AG08396 (cell line): ENCODE measurements around the gene TEX13C.
"Not testable (repeated sequence)": the region's sequence is repeated elsewhere in the genome, so short reads cannot be mapped to it uniquely, and the experiment has no call there.

ENCODE experiments used
- DNase-seq: peaks from one replicate; pipeline ENCODE4 v3.0.0; 2012; ENCODE audit warnings: low spot score, mixed read lengths

TEX13C gene

GRCh38 chrX:125319646-125320521, at the start of gene TEX13C:
TSS of gene TEX13C (plus strand) at chrX:125319871. CDS start at chrX:125320120, 249 bp downstream.
- no peak for DNase-seq

- no peak for DNase-seq
Measured at GRCh38 chrX:125287282-125287681, 32.4 kb upstream of the TEX13C start.

GRCh38 chrX:125288343-125288742, 31.3 kb upstream of the TEX13C start:
- no peak for DNase-seq

- DNase-seq, result no peak
Measured at GRCh38 chrX:125289209-125289608, 30.5 kb upstream of the TEX13C start.

GRCh38 chrX:125289920-125290319, 29.8 kb upstream of the TEX13C start:
- no peak for DNase-seq

- no peak for DNase-seq
Measured at GRCh38 chrX:125291124-125291523, 28.5 kb upstream of the TEX13C start.

- no peak for DNase-seq
Measured at GRCh38 chrX:125293850-125294780, 25.6 kb upstream of the TEX13C start.

GRCh38 chrX:125295337-125295736, 24.3 kb upstream of the TEX13C start:
- DNase-seq, result no peak

- no peak for DNase-seq
Measured at GRCh38 chrX:125298871-125299270, 20.8 kb upstream of the TEX13C start.

- DNase-seq, result no peak
Measured at GRCh38 chrX:125306335-125306866, 13.3 kb upstream of the TEX13C start.

- DNase-seq, result no peak
Measured at GRCh38 chrX:125308653-125309052, 11.0 kb upstream of the TEX13C start.

GRCh38 chrX:125319166-125319565, 505 bp upstream of the TEX13C start:
- DNase-seq, result not testable (repeated sequence)

- no peak for DNase-seq
Measured at GRCh38 chrX:125322431-125322830, 2.8 kb downstream of the TEX13C start.

- DNase-seq, result no peak
Measured at GRCh38 chrX:125326599-125326998, 6.9 kb downstream of the TEX13C start.

GRCh38 chrX:125327891-125328290, 8.2 kb downstream of the TEX13C start:
- no peak for DNase-seq

- DNase-seq, result no peak
Measured at GRCh38 chrX:125333583-125333982, 13.9 kb downstream of the TEX13C start.

- no peak for DNase-seq
Measured at GRCh38 chrX:125340490-125340889, 20.8 kb downstream of the TEX13C start.

GRCh38 chrX:125374169-125374568, 54.5 kb downstream of the TEX13C start:
- DNase-seq, result no peak
